ENCODE results near the gene CCDC179.

The CCDC179 gene

GRCh38 chr11:22890227-22890626, 30.0 kb upstream of the CCDC179 start:
- Histone ChIP-seq H3K4me1 (ENCODE audit: insufficient read depth, poor library complexity, severe bottlenecking) (no peaks in the 10 kb centered on the region), H3K27ac (ENCODE audit: poor library complexity, severe bottlenecking) (no peak overlapping the region), H3K9me3 (ENCODE audit: severe bottlenecking) (no peaks in the 10 kb centered on the region), H3K27me3 (ENCODE audit: insufficient read depth, poor library complexity, severe bottlenecking) (no peaks in the 10 kb centered on the region), H3K36me3 (ENCODE audit: low read depth) (no peaks in the 10 kb centered on the region), H3K4me3 (ENCODE audit: severe bottlenecking) (no peak overlapping the region)
- DNase-seq (ENCODE audit: low spot score) (no peak), ATAC-seq (ENCODE audit: low read depth) (no peak)
- TF ChIP-seq CTCF (IDR thresholded peaks at IDR 0.05; ENCODE audit: poor library complexity, severe bottlenecking), result no peak

- no peak overlapping the region for H3K4me3 ChIP-seq (ENCODE audit: severe bottlenecking)
- H3K27ac ChIP-seq (ENCODE audit: poor library complexity, severe bottlenecking), result no peak overlapping the region
- H3K9me3 ChIP-seq (ENCODE audit: severe bottlenecking), result no peaks in the 10 kb centered on the region
- DNase-seq (ENCODE audit: low spot score) (no peak), ATAC-seq (ENCODE audit: low read depth) (no peak)
- H3K36me3 ChIP-seq (ENCODE audit: low read depth), result no peaks in the 10 kb centered on the region
- no peaks in the 10 kb centered on the region for H3K4me1 ChIP-seq (ENCODE audit: insufficient read depth, poor library complexity, severe bottlenecking)
- TF ChIP-seq CTCF (IDR thresholded peaks at IDR 0.05; ENCODE audit: poor library complexity, severe bottlenecking), result no peak
- no peaks in the 10 kb centered on the region for H3K27me3 ChIP-seq (ENCODE audit: insufficient read depth, poor library complexity, severe bottlenecking)
Observed at GRCh38 chr11:22884217-22884616, 23.9 kb upstream of the CCDC179 start.

- Histone ChIP-seq H3K27me3 (ENCODE audit: insufficient read depth, poor library complexity, severe bottlenecking) (no peaks in the 10 kb centered on the region), H3K36me3 (ENCODE audit: low read depth) (no peaks in the 10 kb centered on the region), H3K4me1 (ENCODE audit: insufficient read depth, poor library complexity, severe bottlenecking) (no peaks in the 10 kb centered on the region), H3K27ac (ENCODE audit: poor library complexity, severe bottlenecking) (no peak overlapping the region), H3K9me3 (ENCODE audit: severe bottlenecking) (no peaks in the 10 kb centered on the region), H3K4me3 (ENCODE audit: severe bottlenecking) (no peak overlapping the region)
- no peak for TF ChIP-seq CTCF (IDR thresholded peaks at IDR 0.05; ENCODE audit: poor library complexity, severe bottlenecking)
- peak; percentile 35; the same call in 1 of the 3 replicates for ATAC-seq (ENCODE audit: low read depth)
- DNase-seq (ENCODE audit: low spot score), result no peak
Observed at GRCh38 chr11:22879630-22880029, 19.4 kb upstream of the CCDC179 start.

GRCh38 chr11:22878604-22879003, 18.3 kb upstream of the CCDC179 start:
- peaks cover 2% of the 10 kb centered on the region for H3K27me3 ChIP-seq (ENCODE audit: insufficient read depth, poor library complexity, severe bottlenecking)
- H3K4me1 ChIP-seq (ENCODE audit: insufficient read depth, poor library complexity, severe bottlenecking), result no peaks in the 10 kb centered on the region
- ATAC-seq (ENCODE audit: low read depth), result no peak
- H3K27ac ChIP-seq (ENCODE audit: poor library complexity, severe bottlenecking), result no peak overlapping the region
- no peaks in the 10 kb centered on the region for H3K36me3 ChIP-seq (ENCODE audit: low read depth)
- H3K9me3 ChIP-seq (ENCODE audit: severe bottlenecking), result no peaks in the 10 kb centered on the region
- TF ChIP-seq CTCF (IDR thresholded peaks at IDR 0.05; ENCODE audit: poor library complexity, severe bottlenecking), result no peak
- H3K4me3 ChIP-seq (ENCODE audit: severe bottlenecking), result no peak overlapping the region
- no peak for DNase-seq (ENCODE audit: low spot score)

- DNase-seq (ENCODE audit: low spot score), result no peak
- Histone ChIP-seq H3K27me3 (ENCODE audit: insufficient read depth, poor library complexity, severe bottlenecking) (peaks cover 2% of the 10 kb centered on the region), H3K27ac (ENCODE audit: poor library complexity, severe bottlenecking) (no peak overlapping the region), H3K4me3 (ENCODE audit: severe bottlenecking) (no peak overlapping the region), H3K9me3 (ENCODE audit: severe bottlenecking) (no peaks in the 10 kb centered on the region), H3K4me1 (ENCODE audit: insufficient read depth, poor library complexity, severe bottlenecking) (no peaks in the 10 kb centered on the region), H3K36me3 (ENCODE audit: low read depth) (no peaks in the 10 kb centered on the region)
- TF ChIP-seq CTCF (IDR thresholded peaks at IDR 0.05; ENCODE audit: poor library complexity, severe bottlenecking), result no peak
- ATAC-seq (ENCODE audit: low read depth), result no peak
Observed at GRCh38 chr11:22878039-22878438, 17.8 kb upstream of the CCDC179 start.
